GM12878 (cell line): Measurements from ENCODE around the gene TBX15. TPM values are rescaled to one million over a fixed set of nuclear protein-coding genes. Genes with fewer than 3 reads are reported as not detected.

Experiments used
- ATAC-seq: fragments of 200-7000 bp; cut with Tn5 transposase; 3 replicates; pipeline ENCODE4 v1.9.1; 2020; ENCODE audit warnings: mild to moderate bottlenecking, moderate library complexity
- BruUV-seq: library from RNA; stranded (reverse); fragments of 400-500 nt; replicated peaks from 2 replicates; lab custom pipeline; 2021; lab: Mats Ljungman, UMichigan
- CTCF ChIA-PET: fragments of 300-600 bp; sonication (Branson Sonifier 250); formaldehyde crosslinking; extraction: SDS; loops from one replicate; lab custom pipeline; 2021; ENCODE audit warnings: inconsistent platforms; lab: Yijun Ruan, JAX
- POLR2A ChIA-PET: fragments of 350-600 bp; formaldehyde crosslinking; extraction: SDS; loops from one replicate; lab custom pipeline; 2021; ENCODE audit warnings: inconsistent platforms; lab: Charles Lee
- RAD21 ChIA-PET: fragments of 300-600 bp; sonication (Branson Sonifier 250); formaldehyde crosslinking; loops from one replicate; lab custom pipeline; 2023; ENCODE audit warnings: antibody characterized with exemption; ENCODE audit not compliant: unreplicated experiment; lab: Charles Lee
- SMC1A ChIA-PET: fragments of 300-600 bp; sonication (Branson Sonifier 250); formaldehyde crosslinking; loops from one replicate; lab custom pipeline; 2023; ENCODE audit not compliant: unreplicated experiment, uncharacterized antibody; lab: Charles Lee
- DNase-seq: peaks from one replicate; pipeline ENCODE4 v3.0.0-alpha.2; 2011; ENCODE audit warnings: low read depth, low spot score
- FAIRE-seq: peaks from 3 replicates; lab custom pipeline; 2011; peaks lifted over from hg19 to GRCh38; lab: Jason Lieb, UNC
- H2AFZ ChIP-seq: 2 replicates; pipeline ENCODE4 v1.6.0; 2011; ENCODE audit warnings: low read depth, low read length, control low read depth; ENCODE audit not compliant: control insufficient read depth
- H3K27ac ChIP-seq: 2 replicates; pipeline ENCODE4 v1.5.1; 2011; ENCODE audit warnings: control low read depth; ENCODE audit not compliant: control insufficient read depth, insufficient read depth
- H3K27me3 ChIP-seq, 2 experiments: replicated peaks in 1 of 2; 2 replicates each; pipeline versions ENCODE4 v1.6.0 to v1.6.1; 2011; ENCODE audit warnings: low read length in 1 of 2; ENCODE audit not compliant: control insufficient read depth in 2 of 2, insufficient read depth in 2 of 2
- H3K36me3 ChIP-seq, 2 experiments: 2 replicates each; pipeline ENCODE4 v1.5.1; 2011; ENCODE audit warnings: low read length in 1 of 2; ENCODE audit not compliant: control insufficient read depth in 2 of 2, insufficient read depth in 2 of 2
- H3K4me1 ChIP-seq: 2 replicates; pipeline ENCODE4 v1.6.1; 2011; ENCODE audit warnings: mild to moderate bottlenecking, low read length, moderate library complexity, mixed read lengths; ENCODE audit not compliant: control insufficient read depth, insufficient read depth
- H3K4me2 ChIP-seq: 2 replicates; pipeline ENCODE4 v1.6.0; 2011; ENCODE audit warnings: control low read depth; ENCODE audit not compliant: control insufficient read depth, insufficient read depth
- H3K4me3 ChIP-seq: fragments of 200-600 bp; sonication (generic); 2 replicates; pipeline ENCODE4 v1.5.1; 2016
- H3K79me2 ChIP-seq: 2 replicates; pipeline ENCODE4 v1.6.0; 2011; ENCODE audit warnings: low read length; ENCODE audit not compliant: control insufficient read depth, insufficient read depth
- H3K9ac ChIP-seq: 2 replicates; pipeline ENCODE4 v1.8.0; 2011; ENCODE audit warnings: low read length, control low read depth, mixed read lengths; ENCODE audit not compliant: control insufficient read depth, insufficient read depth
- H3K9me3 ChIP-seq: replicated peaks from 3 replicates; pipeline ENCODE4 v1.5.1; 2011; ENCODE audit warnings: mild to moderate bottlenecking, low read length; ENCODE audit not compliant: control insufficient read depth, insufficient read depth
- H4K20me1 ChIP-seq: 2 replicates; pipeline ENCODE4 v1.6.0; 2011; ENCODE audit not compliant: control insufficient read depth, insufficient read depth
- EP300 ChIP-seq, 2 experiments: fragments of 150-350 bp in 1 of 2; IDR thresholded peaks; 2 replicates each; pipeline ENCODE4 v1.6.1; 2011 to 2012; ENCODE audit warnings: low read depth in 2 of 2, low read length in 2 of 2, borderline replicate concordance in 1 of 2, improper control_type of control experiment in 1 of 2, inconsistent platforms in 1 of 2; ENCODE audit not compliant: control insufficient read depth in 1 of 2
- GABPA ChIP-seq: IDR thresholded peaks from 2 replicates; pipeline ENCODE4 v1.6.1; 2014; ENCODE audit warnings: antibody characterized with exemption, low read depth, mild to moderate bottlenecking, inconsistent platforms
- HDGF ChIP-seq: fragments of 450-650 bp; IDR thresholded peaks from 2 replicates; pipeline ENCODE4 v1.6.1; 2016; ENCODE audit warnings: antibody characterized with exemption
- IRF4 ChIP-seq: IDR thresholded peaks from 2 replicates; pipeline ENCODE4 v1.6.1; 2011; ENCODE audit warnings: low read depth, low read length
- POLR2AphosphoS5 ChIP-seq: IDR thresholded peaks from 2 replicates; pipeline ENCODE4 v1.6.1; 2011; ENCODE audit warnings: mild to moderate bottlenecking, low read length, inconsistent platforms
- RBBP5 ChIP-seq: fragments of 200-600 bp; sonication (generic); conservative IDR thresholded peaks from 2 replicates; pipeline ENCODE4 v1.6.1; 2016
- SIX5 ChIP-seq: IDR thresholded peaks from 2 replicates; pipeline ENCODE4 v1.6.1; 2011; ENCODE audit warnings: mild to moderate bottlenecking, low read depth, low read length, moderate library complexity; ENCODE audit not compliant: severe bottlenecking
- TBL1XR1 ChIP-seq: IDR thresholded peaks from 2 replicates; pipeline ENCODE4 v1.6.1; 2012; ENCODE audit warnings: low read depth, low read length, improper control_type of control experiment
- YY1 ChIP-seq: IDR thresholded peaks from 2 replicates; pipeline ENCODE4 v1.6.1; 2011; ENCODE audit warnings: low read depth, mild to moderate bottlenecking, low read length
- ZSCAN29 ChIP-seq: fragments of 450-650 bp; IDR thresholded peaks from 2 replicates; pipeline ENCODE4 v1.6.1; 2017; ENCODE audit warnings: mild to moderate bottlenecking, moderate library complexity
- WGBS: methylation state at CpG from one replicate; pipeline ENCODE4 v1.1.6; 2016; ENCODE audit warnings: low lambda C conversion rate; ENCODE audit not compliant: insufficient replicate concordance, insufficient coverage; ENCODE audit errors: missing lambda C conversion rate; 5-methylcytosine and 5-hydroxymethylcytosine counted together
- in situ Hi-C: fragments of 300-500 bp; cut with MboI; formaldehyde crosslinking; loops from 9 replicates; pipeline ENCODE4 v1.14.3; 2018; ENCODE audit warnings: mixed read lengths
- intact Hi-C: fragments of 100-400 bp; cut with micrococcal nuclease; formaldehyde crosslinking; loops from one replicate; pipeline ENCODE4 v1.14.2; 2022; ENCODE audit not compliant: unreplicated experiment
- polyA plus RNA-seq, 11 experiments: library from polyadenylated mRNA; depleted of rRNA in 4 of 11; unstranded in 6 of 11; stranded (reverse) in 5 of 11; fragments of >200 nt; fragmentation: Nextera tagmentation in 4 of 11; fragmentation: Illumina TruSeq in 1 of 11; extraction: Ambion mirVana in 4 of 11; extraction: Trizol in 1 of 11; gene quantifications; 1 replicate in 1 of 11; 2 replicates in 10 of 11; pipeline versions ENCODE4 v1.2.1 to v1.2.3, GENCODE V29; 2011 to 2016; ENCODE audit warnings: inconsistent platforms in 2 of 11, missing spikeins in 2 of 11, low read depth in 1 of 11
- total RNA-seq, 4 experiments: library from RNA; depleted of rRNA in 3 of 4; stranded (reverse); fragments of >200 nt in 3 of 4; fragmentation: Illumina TruSeq in 1 of 4; extraction: Trizol in 1 of 4; gene quantifications; 2 replicates each; pipeline versions ENCODE4 v1.2.1 to v1.2.3, GENCODE V29; 2013 to 2021
- TF ChIP-seq, protein P1 (sequence below): fragments of 450-650 bp; IDR thresholded peaks from 2 replicates; pipeline ENCODE4 v1.6.1; 2016; ENCODE audit warnings: mild to moderate bottlenecking, moderate library complexity, borderline replicate concordance
- TF ChIP-seq, protein P2 (sequence below): IDR thresholded peaks from 2 replicates; pipeline ENCODE4 v1.6.1; 2011; ENCODE audit warnings: low read depth, low read length, improper control_type of control experiment, borderline replicate concordance
- TF ChIP-seq, protein P3 (sequence below): fragments of 150-350 bp; IDR thresholded peaks from 2 replicates; pipeline ENCODE4 v1.6.1; 2014; ENCODE audit warnings: mild to moderate bottlenecking, low read depth, low read length
- TF ChIP-seq, protein P4 (sequence below): IDR thresholded peaks from 2 replicates; pipeline ENCODE4 v1.6.1; 2012; ENCODE audit warnings: low read depth, low read length, improper control_type of control experiment

The TBX15 gene
- total and polyA plus RNA-seq, 10 of the 15 experiments (the other 5 are each of a cell fraction or from before 2014, with no cell fraction given): 0.64 to 9.4 (median 0.99) TPM

DNA sequence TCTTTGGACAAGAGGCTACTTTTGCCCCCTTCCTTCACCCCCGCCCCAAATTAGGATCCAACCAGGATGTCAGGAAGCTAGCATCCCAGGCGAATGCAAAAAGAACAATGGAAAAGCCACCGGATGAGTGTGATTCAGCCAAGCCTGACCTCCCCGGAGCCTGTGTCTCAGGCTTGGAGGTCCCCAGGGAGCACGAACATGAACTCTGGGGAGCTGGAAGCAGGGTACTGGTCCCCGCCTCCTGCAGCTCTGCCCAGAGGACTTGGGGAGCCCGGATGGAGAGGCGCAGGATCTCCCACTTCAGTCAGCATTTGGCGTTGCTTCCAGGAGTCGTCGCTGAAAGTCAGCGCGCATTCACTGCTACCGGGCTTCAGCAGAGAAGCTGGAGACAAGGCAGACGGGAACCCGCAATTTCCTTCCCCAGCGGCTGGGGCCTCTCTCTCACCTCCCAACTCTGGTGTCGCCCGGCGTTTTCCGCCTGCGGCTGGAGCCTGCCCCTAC lies 1.8 kb upstream of the TBX15 start:
- Histone ChIP-seq H3K79me2 (no peaks in the 10 kb centered on the region), H3K4me1 (no peaks in the 10 kb centered on the region), H3K9ac (no peak overlapping the region), H2AFZ (no peak overlapping the region), H3K4me3 (no peak overlapping the region), H4K20me1 (no peaks in the 10 kb centered on the region)
- RAD21 ChIA-PET: no interaction called here
- CTCF ChIA-PET: interaction anchor here (0.7 kb wide), 1 partner anchor 10 kb away, joined by 3 read pairs; no protein-coding TSS in a partner anchor
- no peak for FAIRE-seq
- POLR2A ChIA-PET: no interaction called here
- ATAC-seq: no peak
- SMC1A ChIA-PET: interaction anchor here (0.6 kb wide), 1 partner anchor 15 kb away, joined by 3 read pairs; no protein-coding TSS in a partner anchor
- 32% methylated on average over 22 of the region's 22 CpGs for WGBS
- intact Hi-C loops: no loop called here
- in situ Hi-C loops: no loop called here
- TF ChIP-seq ZSCAN29: no peak
- TF ChIP-seq HDGF: no peak
- TF ChIP-seq RBBP5: no peak
- no peak for TF ChIP-seq IRF4
- no peak for TF ChIP-seq TBL1XR1
- TF ChIP-seq, protein P1, sequence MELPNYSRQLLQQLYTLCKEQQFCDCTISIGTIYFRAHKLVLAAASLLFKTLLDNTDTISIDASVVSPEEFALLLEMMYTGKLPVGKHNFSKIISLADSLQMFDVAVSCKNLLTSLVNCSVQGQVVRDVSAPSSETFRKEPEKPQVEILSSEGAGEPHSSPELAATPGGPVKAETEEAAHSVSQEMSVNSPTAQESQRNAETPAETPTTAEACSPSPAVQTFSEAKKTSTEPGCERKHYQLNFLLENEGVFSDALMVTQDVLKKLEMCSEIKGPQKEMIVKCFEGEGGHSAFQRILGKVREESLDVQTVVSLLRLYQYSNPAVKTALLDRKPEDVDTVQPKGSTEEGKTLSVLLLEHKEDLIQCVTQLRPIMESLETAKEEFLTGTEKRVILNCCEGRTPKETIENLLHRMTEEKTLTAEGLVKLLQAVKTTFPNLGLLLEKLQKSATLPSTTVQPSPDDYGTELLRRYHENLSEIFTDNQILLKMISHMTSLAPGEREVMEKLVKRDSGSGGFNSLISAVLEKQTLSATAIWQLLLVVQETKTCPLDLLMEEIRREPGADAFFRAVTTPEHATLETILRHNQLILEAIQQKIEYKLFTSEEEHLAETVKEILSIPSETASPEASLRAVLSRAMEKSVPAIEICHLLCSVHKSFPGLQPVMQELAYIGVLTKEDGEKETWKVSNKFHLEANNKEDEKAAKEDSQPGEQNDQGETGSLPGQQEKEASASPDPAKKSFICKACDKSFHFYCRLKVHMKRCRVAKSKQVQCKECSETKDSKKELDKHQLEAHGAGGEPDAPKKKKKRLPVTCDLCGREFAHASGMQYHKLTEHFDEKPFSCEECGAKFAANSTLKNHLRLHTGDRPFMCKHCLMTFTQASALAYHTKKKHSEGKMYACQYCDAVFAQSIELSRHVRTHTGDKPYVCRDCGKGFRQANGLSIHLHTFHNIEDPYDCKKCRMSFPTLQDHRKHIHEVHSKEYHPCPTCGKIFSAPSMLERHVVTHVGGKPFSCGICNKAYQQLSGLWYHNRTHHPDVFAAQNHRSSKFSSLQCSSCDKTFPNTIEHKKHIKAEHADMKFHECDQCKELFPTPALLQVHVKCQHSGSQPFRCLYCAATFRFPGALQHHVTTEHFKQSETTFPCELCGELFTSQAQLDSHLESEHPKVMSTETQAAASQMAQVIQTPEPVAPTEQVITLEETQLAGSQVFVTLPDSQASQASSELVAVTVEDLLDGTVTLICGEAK: no peak
- TF ChIP-seq, protein P2, sequence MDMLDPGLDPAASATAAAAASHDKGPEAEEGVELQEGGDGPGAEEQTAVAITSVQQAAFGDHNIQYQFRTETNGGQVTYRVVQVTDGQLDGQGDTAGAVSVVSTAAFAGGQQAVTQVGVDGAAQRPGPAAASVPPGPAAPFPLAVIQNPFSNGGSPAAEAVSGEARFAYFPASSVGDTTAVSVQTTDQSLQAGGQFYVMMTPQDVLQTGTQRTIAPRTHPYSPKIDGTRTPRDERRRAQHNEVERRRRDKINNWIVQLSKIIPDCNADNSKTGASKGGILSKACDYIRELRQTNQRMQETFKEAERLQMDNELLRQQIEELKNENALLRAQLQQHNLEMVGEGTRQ: no peak
- no peak for TF ChIP-seq YY1
- TF ChIP-seq GABPA: no peak
- TF ChIP-seq, protein P3, sequence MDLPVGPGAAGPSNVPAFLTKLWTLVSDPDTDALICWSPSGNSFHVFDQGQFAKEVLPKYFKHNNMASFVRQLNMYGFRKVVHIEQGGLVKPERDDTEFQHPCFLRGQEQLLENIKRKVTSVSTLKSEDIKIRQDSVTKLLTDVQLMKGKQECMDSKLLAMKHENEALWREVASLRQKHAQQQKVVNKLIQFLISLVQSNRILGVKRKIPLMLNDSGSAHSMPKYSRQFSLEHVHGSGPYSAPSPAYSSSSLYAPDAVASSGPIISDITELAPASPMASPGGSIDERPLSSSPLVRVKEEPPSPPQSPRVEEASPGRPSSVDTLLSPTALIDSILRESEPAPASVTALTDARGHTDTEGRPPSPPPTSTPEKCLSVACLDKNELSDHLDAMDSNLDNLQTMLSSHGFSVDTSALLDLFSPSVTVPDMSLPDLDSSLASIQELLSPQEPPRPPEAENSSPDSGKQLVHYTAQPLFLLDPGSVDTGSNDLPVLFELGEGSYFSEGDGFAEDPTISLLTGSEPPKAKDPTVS: no peak
- no peak for TF ChIP-seq SIX5
- no peak for TF ChIP-seq POLR2AphosphoS5
- no peak for TF ChIP-seq EP300 (IDR thresholded peaks at IDR 0.05; ENCODE audit: borderline replicate concordance in 1 of 2, control insufficient read depth in 1 of 2, low read depth in 2 of 2, low read length in 2 of 2)
- TF ChIP-seq, protein P4, sequence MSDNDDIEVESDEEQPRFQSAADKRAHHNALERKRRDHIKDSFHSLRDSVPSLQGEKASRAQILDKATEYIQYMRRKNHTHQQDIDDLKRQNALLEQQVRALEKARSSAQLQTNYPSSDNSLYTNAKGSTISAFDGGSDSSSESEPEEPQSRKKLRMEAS: no peak
- TF ChIP-seq, all 136 proteins: peak for 0
- no peak overlapping the region for H3K4me2 ChIP-seq
- peaks cover 21 to 41% of the 10 kb centered on the region in 2 experiments for H3K27me3 ChIP-seq
- no peak for DNase-seq
- no TSS peak for BruUV-seq
- peaks cover 4% of the 10 kb centered on the region; the same call in 2 of the 3 replicates for H3K9me3 ChIP-seq
- no peaks in the 10 kb centered on the region for H3K36me3 ChIP-seq
- no peak overlapping the region for H3K27ac ChIP-seq
